Nucleus accumbens (tissue), 56 donors: ENCODE measurements around the gene SMCO2.

Experiments
- DNase-seq, 56 donors: peaks; one replicate each; lab custom pipeline; 2025; lab: John Stamatoyannopoulos, UW

SMCO2 gene

DNA sequence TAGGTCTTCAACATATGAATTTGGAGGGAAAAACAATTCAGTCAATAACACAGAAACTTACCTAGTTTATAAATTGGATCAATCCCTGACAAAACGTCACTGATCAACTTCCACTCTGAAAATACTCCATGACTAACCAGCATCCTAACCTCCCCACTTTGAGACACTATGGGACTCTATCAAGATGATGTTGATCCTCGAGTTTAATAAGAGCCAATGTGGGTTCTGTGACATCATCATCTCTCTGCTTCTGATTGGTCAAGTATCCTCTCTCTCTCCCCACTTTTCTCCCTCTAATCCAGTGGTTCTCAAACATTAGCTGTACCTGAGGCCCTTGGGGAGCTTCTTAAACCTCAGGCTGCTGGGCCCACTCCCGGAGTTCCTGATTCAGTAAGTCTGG is at the start of gene SMCO2:
TSS of gene SMCO2 (plus strand) at position 301 of the 400 bp plus-strand sequence. CDS start 23,896 bp downstream, outside the sequence.
- DNase-seq, result no peak

- no peak for DNase-seq
Observed at GRCh38 chr12:27398466-27398865, 48.1 kb upstream of the SMCO2 start.

DNA sequence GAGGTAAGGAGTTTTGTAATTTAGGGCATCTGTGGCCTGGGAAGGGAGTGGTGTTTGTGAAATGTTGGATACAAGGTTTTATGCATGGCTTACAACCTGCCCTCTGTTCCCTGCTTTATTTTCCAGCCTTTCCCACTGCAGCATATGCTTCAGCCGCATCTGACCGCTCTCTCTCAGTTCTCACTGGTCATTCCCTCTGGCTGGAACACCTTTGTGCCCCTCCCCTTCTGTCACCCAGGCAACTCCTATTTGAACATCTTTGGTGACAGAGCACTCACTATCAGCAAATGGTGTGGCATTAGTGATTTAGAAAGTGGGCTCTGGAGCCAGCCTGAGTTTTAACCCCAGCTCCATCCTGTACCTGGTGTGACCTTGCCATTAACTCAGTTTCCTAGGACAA is 47.5 kb upstream of the SMCO2 start:
- no peak for DNase-seq

DNA sequence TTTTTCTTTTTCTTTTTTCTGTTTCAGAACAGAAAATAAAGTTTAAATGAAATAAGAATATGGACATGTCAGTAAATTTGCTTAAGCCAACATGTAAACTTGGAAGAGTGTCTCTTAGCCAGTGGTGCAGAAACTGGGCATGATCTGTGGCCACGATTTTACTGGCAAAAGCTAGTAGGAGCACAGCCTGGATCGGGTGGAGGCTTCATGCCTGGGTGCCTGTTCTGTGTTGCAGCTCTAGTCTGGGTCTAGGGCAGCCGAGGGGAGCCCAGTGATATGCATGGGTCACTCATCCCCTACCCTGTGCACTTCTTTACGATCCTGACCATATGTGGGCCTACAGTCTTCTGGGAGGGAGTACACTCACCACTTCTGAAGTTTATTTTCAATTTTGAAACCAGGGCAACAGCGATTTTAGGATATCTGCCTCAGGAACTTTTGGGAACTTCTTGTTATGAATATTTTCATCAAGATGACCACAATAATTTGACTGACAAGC is 45.6 kb upstream of the SMCO2 start:
- no peak for DNase-seq

GRCh38 chr12:27412047-27412446 is 34.5 kb upstream of the SMCO2 start:
- DNase-seq, result no peak

GRCh38 chr12:27422697-27423096 is 23.8 kb upstream of the SMCO2 start:
- no peak for DNase-seq

DNA sequence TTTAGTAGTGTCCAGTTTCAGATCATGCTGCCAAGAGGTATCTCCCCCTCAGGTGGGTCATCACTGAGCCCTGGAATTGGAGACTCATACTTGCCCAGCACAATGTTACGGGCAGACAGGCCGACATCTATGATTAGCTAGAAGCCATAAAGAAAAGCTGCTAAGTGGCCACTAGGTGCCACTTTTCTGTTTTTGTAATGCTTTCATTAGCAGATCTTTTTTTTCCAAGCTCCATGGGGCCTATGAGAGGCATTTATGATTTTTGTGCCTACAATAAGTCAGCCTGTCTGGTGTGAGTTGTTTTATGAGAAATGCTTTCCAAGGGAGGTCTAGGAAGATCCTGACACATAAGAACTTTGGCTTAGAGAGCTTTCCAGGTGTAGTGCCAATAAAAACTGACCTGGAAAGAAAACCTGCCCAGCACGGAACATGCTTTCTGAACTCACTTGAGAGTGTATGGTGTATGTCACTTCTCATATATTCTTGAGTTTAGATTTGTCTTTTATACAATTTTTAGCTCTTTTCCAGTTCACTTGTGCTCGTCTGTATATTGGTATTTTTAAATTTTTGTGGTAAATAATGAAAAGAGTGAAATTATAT is 21.8 kb upstream of the SMCO2 start:
- peak in 6 of 56 donors; percentile 0 to 14 (median 2) for DNase-seq

- DNase-seq, result no peak
Observed at GRCh38 chr12:27425306-27425705, 21.2 kb upstream of the SMCO2 start.

GRCh38 chr12:27426743-27427487 is 19.6 kb upstream of the SMCO2 start:
- no peak for DNase-seq

DNA sequence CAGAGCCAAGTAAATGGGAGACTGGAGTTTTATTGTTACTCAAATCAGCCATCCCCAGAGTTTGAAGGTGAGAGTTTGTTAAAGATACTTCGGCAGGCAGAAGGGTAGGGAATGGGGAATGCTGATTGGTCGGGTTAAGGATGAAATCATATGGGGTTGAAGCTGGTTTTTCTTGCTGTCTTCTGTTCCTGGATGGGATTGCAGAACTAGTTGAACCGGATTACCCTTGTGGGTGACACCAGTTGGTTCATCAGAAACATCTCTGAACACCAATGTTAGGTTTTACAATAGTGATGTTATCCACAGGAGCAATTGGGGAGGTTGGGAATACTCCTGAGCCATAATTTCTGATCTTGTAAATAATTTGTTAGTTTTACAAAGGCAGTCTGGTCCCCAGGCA is 18.7 kb upstream of the SMCO2 start:
- no peak for DNase-seq

DNA sequence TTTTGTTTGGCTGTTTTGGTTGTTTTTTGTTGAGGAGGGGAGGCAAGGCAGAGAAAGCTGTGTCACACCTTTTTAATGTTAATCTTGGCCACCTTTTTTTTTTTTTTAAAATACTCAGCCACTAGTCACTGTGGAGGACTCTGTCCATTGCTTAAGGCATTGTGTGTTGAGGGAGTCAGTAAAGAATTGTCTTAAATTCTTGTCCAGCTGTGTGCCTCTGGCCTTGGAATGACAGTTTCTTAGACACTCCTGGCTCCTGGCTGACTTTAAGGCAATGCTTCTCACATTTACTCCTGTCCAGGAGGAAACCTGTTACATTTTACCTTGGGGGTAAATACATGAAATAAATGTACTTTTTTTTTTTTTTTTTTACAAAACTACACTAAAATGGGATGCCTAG is 18.1 kb upstream of the SMCO2 start:
- DNase-seq, result no peak

GRCh38 chr12:27429606-27430005 is 16.9 kb upstream of the SMCO2 start:
- DNase-seq, result no peak

DNA sequence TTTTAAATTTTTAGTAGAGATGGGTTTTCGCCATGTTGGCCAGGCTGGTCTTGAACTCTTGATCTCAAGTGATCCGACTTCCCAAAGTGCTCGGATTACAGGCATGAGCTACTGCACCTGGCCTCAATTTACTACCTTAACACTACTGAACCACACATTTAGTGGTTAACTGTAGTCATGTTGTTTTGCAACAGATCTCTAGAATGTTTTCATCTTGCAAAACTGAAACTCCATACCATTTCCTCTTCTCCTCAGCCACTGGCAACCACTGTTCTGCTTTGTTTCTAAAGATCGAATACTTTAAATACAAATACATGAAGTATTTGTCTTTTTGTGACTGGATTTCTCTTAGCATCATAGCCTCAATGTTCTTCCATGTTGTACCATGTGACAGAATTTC is 15.4 kb upstream of the SMCO2 start:
- DNase-seq, result no peak

- peak in 23 of 56 donors; percentile 1 to 39 (median 5) for DNase-seq
Observed at GRCh38 chr12:27434673-27435565, 11.6 kb upstream of the SMCO2 start.

GRCh38 chr12:27436029-27436428 is 10.5 kb upstream of the SMCO2 start:
- no peak for DNase-seq

GRCh38 chr12:27436768-27437167 is 9.8 kb upstream of the SMCO2 start:
- DNase-seq, result no peak

DNA sequence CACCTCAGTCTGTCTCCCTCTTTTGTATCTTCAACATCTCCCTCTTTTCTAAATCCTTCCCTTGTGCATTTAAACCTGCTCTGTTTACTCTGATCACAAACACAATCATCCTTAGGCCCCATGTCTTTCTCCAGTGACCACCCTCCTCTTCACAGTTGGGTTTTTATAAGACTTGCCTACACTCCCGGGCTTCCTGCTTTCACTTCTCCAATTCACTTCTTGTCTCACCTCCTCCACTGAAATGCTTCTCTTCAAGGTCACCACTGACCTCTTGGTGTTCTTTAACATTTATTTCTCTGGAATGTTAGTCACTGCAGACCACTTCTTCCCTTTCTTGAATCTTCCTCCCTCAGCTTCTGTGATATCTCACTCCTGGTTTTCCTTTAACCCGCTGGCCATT is 8.7 kb upstream of the SMCO2 start:
- no peak for DNase-seq

DNA sequence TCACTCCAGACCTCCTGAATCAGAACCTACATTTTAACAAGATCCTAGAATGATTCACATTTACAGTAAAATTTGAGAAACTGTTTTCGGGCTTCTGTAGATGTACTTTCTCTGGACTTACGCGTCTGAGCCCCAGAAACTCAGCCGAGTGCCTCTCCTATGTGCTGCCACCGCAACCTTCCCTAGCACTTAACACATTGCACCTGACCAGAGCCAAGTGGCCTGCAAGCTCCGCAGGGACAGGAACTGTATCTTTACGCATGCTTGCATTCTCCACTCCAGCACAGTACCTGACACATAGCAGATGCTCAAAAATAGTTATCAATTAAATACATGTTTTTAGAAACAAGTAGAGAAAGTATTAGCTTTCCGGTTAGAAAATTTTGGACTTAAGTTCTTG is 1.2 kb downstream of the SMCO2 start:
- DNase-seq, result no peak

GRCh38 chr12:27449026-27449425 is 2.5 kb downstream of the SMCO2 start:
- DNase-seq, result no peak

- no peak for DNase-seq
Observed at GRCh38 chr12:27449893-27450534, 3.5 kb downstream of the SMCO2 start.
